GM12878 (cell line): Measurements from ENCODE around the gene FAM234A. TPM values are rescaled to one million over a fixed set of nuclear protein-coding genes. Genes with fewer than 3 reads are reported as not detected.
"Not testable (repeated sequence)": the region's sequence is repeated elsewhere in the genome, so short reads cannot be mapped to it uniquely, and the experiment has no call there.

Source experiments
- ATAC-seq: fragments of 200-7000 bp; cut with Tn5 transposase; 3 replicates; pipeline ENCODE4 v1.9.1; 2020; ENCODE audit warnings: mild to moderate bottlenecking, moderate library complexity
- BruUV-seq: library from RNA; stranded (reverse); fragments of 400-500 nt; replicated peaks from 2 replicates; lab custom pipeline; 2021; lab: Mats Ljungman, UMichigan
- CTCF ChIA-PET: fragments of 300-600 bp; sonication (Branson Sonifier 250); formaldehyde crosslinking; extraction: SDS; loops from one replicate; lab custom pipeline; 2021; ENCODE audit warnings: inconsistent platforms; lab: Yijun Ruan, JAX
- POLR2A ChIA-PET: fragments of 350-600 bp; formaldehyde crosslinking; extraction: SDS; loops from one replicate; lab custom pipeline; 2021; ENCODE audit warnings: inconsistent platforms; lab: Charles Lee
- RAD21 ChIA-PET: fragments of 300-600 bp; sonication (Branson Sonifier 250); formaldehyde crosslinking; loops from one replicate; lab custom pipeline; 2023; ENCODE audit warnings: antibody characterized with exemption; ENCODE audit not compliant: unreplicated experiment; lab: Charles Lee
- SMC1A ChIA-PET: fragments of 300-600 bp; sonication (Branson Sonifier 250); formaldehyde crosslinking; loops from one replicate; lab custom pipeline; 2023; ENCODE audit not compliant: unreplicated experiment, uncharacterized antibody; lab: Charles Lee
- DNase-seq: peaks from one replicate; pipeline ENCODE4 v3.0.0-alpha.2; 2011; ENCODE audit warnings: low read depth, low spot score
- FAIRE-seq: peaks from 3 replicates; lab custom pipeline; 2011; peaks lifted over from hg19 to GRCh38; lab: Jason Lieb, UNC
- H2AFZ ChIP-seq: 2 replicates; pipeline ENCODE4 v1.6.0; 2011; ENCODE audit warnings: low read depth, low read length, control low read depth; ENCODE audit not compliant: control insufficient read depth
- H3K27ac ChIP-seq: 2 replicates; pipeline ENCODE4 v1.5.1; 2011; ENCODE audit warnings: control low read depth; ENCODE audit not compliant: control insufficient read depth, insufficient read depth
- H3K27me3 ChIP-seq, 2 experiments: replicated peaks in 1 of 2; 2 replicates each; pipeline versions ENCODE4 v1.6.0 to v1.6.1; 2011; ENCODE audit warnings: low read length in 1 of 2; ENCODE audit not compliant: control insufficient read depth in 2 of 2, insufficient read depth in 2 of 2
- H3K36me3 ChIP-seq, 2 experiments: 2 replicates each; pipeline ENCODE4 v1.5.1; 2011; ENCODE audit warnings: low read length in 1 of 2; ENCODE audit not compliant: control insufficient read depth in 2 of 2, insufficient read depth in 2 of 2
- H3K4me1 ChIP-seq: 2 replicates; pipeline ENCODE4 v1.6.1; 2011; ENCODE audit warnings: mild to moderate bottlenecking, low read length, moderate library complexity, mixed read lengths; ENCODE audit not compliant: control insufficient read depth, insufficient read depth
- H3K4me2 ChIP-seq: 2 replicates; pipeline ENCODE4 v1.6.0; 2011; ENCODE audit warnings: control low read depth; ENCODE audit not compliant: control insufficient read depth, insufficient read depth
- H3K4me3 ChIP-seq: fragments of 200-600 bp; sonication (generic); 2 replicates; pipeline ENCODE4 v1.5.1; 2016
- H3K79me2 ChIP-seq: 2 replicates; pipeline ENCODE4 v1.6.0; 2011; ENCODE audit warnings: low read length; ENCODE audit not compliant: control insufficient read depth, insufficient read depth
- H3K9ac ChIP-seq: 2 replicates; pipeline ENCODE4 v1.8.0; 2011; ENCODE audit warnings: low read length, control low read depth, mixed read lengths; ENCODE audit not compliant: control insufficient read depth, insufficient read depth
- H3K9me3 ChIP-seq: replicated peaks from 3 replicates; pipeline ENCODE4 v1.5.1; 2011; ENCODE audit warnings: mild to moderate bottlenecking, low read length; ENCODE audit not compliant: control insufficient read depth, insufficient read depth
- H4K20me1 ChIP-seq: 2 replicates; pipeline ENCODE4 v1.6.0; 2011; ENCODE audit not compliant: control insufficient read depth, insufficient read depth
- ETV6 ChIP-seq, 2 experiments: fragments of 450-650 bp in 1 of 2; IDR thresholded peaks in 1 of 2; conservative IDR thresholded peaks in 1 of 2; 2 replicates each; pipeline ENCODE4 v1.6.1; 2014; ENCODE audit warnings: antibody characterized with exemption in 1 of 2, borderline replicate concordance in 1 of 2, low read depth in 1 of 2, mild to moderate bottlenecking in 1 of 2, moderate library complexity in 1 of 2
- FOXK2 ChIP-seq: fragments of 450-650 bp; IDR thresholded peaks from 2 replicates; pipeline ENCODE4 v1.6.1; 2017; ENCODE audit warnings: mild to moderate bottlenecking, moderate library complexity
- HDAC2 ChIP-seq: fragments of 200-600 bp; sonication (generic); IDR thresholded peaks from 2 replicates; pipeline ENCODE4 v1.6.1; 2017
- MYC ChIP-seq: IDR thresholded peaks from 2 replicates; pipeline ENCODE4 v1.6.1; 2011; ENCODE audit warnings: mild to moderate bottlenecking, low read length, moderate library complexity, inconsistent platforms; ENCODE audit not compliant: insufficient read depth, insufficient replicate concordance, insufficient read length, severe bottlenecking
- POLR2A ChIP-seq: IDR thresholded peaks from 2 replicates; pipeline ENCODE4 v1.6.1; 2011; ENCODE audit warnings: low read depth, mild to moderate bottlenecking, low read length
- POLR2AphosphoS2 ChIP-seq: IDR thresholded peaks from 2 replicates; pipeline ENCODE4 v1.6.1; 2011; ENCODE audit warnings: low read depth, mild to moderate bottlenecking, low read length, improper control_type of control experiment, moderate library complexity
- RAD51 ChIP-seq: fragments of 450-650 bp; IDR thresholded peaks from 2 replicates; pipeline ENCODE4 v1.6.1; 2016; ENCODE audit warnings: moderate library complexity, mild to moderate bottlenecking, inconsistent platforms
- SIN3A ChIP-seq: IDR thresholded peaks from 2 replicates; pipeline ENCODE4 v1.6.1; 2012; ENCODE audit warnings: low read depth, low read length, improper control_type of control experiment
- SPI1 ChIP-seq: IDR thresholded peaks from 2 replicates; pipeline ENCODE4 v1.6.1; 2011; ENCODE audit warnings: low read depth, mild to moderate bottlenecking, low read length, moderate library complexity, borderline replicate concordance; ENCODE audit not compliant: insufficient read depth
- WGBS: methylation state at CpG from one replicate; pipeline ENCODE4 v1.1.6; 2016; ENCODE audit warnings: low lambda C conversion rate; ENCODE audit not compliant: insufficient replicate concordance, insufficient coverage; ENCODE audit errors: missing lambda C conversion rate; 5-methylcytosine and 5-hydroxymethylcytosine counted together
- in situ Hi-C: fragments of 300-500 bp; cut with MboI; formaldehyde crosslinking; loops from 9 replicates; pipeline ENCODE4 v1.14.3; 2018; ENCODE audit warnings: mixed read lengths
- intact Hi-C: fragments of 100-400 bp; cut with micrococcal nuclease; formaldehyde crosslinking; loops from one replicate; pipeline ENCODE4 v1.14.2; 2022; ENCODE audit not compliant: unreplicated experiment
- polyA plus RNA-seq, 11 experiments: library from polyadenylated mRNA; depleted of rRNA in 4 of 11; unstranded in 6 of 11; stranded (reverse) in 5 of 11; fragments of >200 nt; fragmentation: Nextera tagmentation in 4 of 11; fragmentation: Illumina TruSeq in 1 of 11; extraction: Ambion mirVana in 4 of 11; extraction: Trizol in 1 of 11; gene quantifications; 1 replicate in 1 of 11; 2 replicates in 10 of 11; pipeline versions ENCODE4 v1.2.1 to v1.2.3, GENCODE V29; 2011 to 2016; ENCODE audit warnings: inconsistent platforms in 2 of 11, missing spikeins in 2 of 11, low read depth in 1 of 11
- total RNA-seq, 4 experiments: library from RNA; depleted of rRNA in 3 of 4; stranded (reverse); fragments of >200 nt in 3 of 4; fragmentation: Illumina TruSeq in 1 of 4; extraction: Trizol in 1 of 4; gene quantifications; 2 replicates each; pipeline versions ENCODE4 v1.2.1 to v1.2.3, GENCODE V29; 2013 to 2021
- TF ChIP-seq, protein P1 (sequence below): IDR thresholded peaks from 2 replicates; pipeline ENCODE4 v1.6.1; 2011; ENCODE audit warnings: mild to moderate bottlenecking, low read depth, low read length, moderate library complexity; ENCODE audit not compliant: insufficient replicate concordance
- TF ChIP-seq, protein P2 (sequence below): fragments of 450-650 bp; formaldehyde crosslinking; IDR thresholded peaks from 2 replicates; pipeline ENCODE4 v1.5.0; 2022; ENCODE audit warnings: mild to moderate bottlenecking, missing genetic modification characterization

FAM234A gene
- total and polyA plus RNA-seq, 10 of the 15 experiments (the other 5 are each of a cell fraction or from before 2014, with no cell fraction given) = 1.6 to 37.6 (median 17.3) TPM

DNA sequence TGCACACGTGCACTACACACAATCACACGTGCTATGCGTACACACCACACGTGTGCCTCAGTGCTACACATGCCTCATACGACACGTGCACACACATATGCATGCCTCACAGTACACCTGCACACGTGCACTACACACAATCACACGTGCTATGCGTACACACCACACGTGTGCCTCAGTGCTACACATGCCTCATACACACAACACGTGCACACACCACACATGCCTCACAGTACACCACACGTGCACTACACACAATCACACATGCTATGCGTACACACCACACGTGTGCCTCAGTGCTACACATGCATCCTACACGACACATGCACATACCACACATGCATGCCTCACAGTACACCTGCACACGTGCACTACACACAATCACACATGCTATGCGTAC is 32.9 kb downstream of the FAM234A start:
- RAD21 ChIA-PET = not testable (repeated sequence)

DNA sequence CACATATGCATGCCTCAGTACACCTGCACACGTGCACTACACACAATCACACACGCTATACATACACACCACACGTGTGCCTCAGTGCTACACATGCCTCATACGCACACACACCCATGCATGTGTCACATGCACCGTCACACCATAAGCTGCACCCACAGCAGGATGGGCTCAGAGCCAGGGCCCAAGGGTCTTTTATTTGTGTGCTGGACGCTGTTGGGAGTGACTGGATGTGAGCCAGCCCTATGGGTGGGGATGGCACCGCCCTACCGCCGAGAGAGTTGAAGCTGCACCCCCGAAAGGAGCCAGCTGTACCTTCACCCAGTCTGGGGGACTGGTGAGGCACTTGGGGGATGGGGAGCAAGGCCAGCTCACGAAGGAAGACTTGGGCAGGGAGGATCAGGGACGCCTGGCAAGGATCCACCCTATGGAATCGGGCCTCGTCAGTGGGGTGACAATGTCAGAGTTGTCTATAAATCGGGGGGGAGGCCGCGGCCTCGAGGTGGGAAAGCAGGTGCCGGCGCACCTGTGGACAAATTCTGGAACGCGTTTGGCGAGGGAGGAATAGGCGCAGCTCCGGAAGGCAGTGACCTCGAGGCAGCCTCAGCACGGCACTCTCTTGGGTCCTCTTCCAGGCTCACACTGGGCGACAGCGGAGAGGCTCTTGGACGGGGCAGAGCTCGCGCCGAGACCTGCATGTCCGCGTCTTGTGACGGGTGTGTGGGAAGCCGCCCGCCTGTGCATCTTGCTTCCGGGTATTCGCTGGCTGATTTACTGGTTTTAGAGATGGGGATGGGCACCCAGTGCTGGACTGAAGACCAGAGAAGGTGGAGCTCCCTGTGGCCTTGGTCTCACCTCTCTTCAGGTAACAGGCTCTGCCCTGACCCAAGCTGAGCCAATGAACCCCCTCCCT is 33.8 kb downstream of the FAM234A start:
- CTCF ChIA-PET = no interaction called here
- Histone ChIP-seq H3K79me2 (no peaks in the 10 kb centered on the region), H3K4me3 (no peak overlapping the region), H4K20me1 (no peaks in the 10 kb centered on the region), H3K4me1 (no peaks in the 10 kb centered on the region), H3K4me2 (no peak overlapping the region), H3K36me3 (no peaks in the 10 kb centered on the region), H3K9me3 (no peaks in the 10 kb centered on the region), H3K27me3 (no peaks in the 10 kb centered on the region), H3K27ac (no peak overlapping the region), H3K9ac (no peak overlapping the region), H2AFZ (no peak overlapping the region)
- WGBS = 81% methylated on average over 39 of the region's 40 CpGs
- no peak for DNase-seq
- ATAC-seq = no peak
- no TSS peak for BruUV-seq
- in situ Hi-C loops = no loop called here
- POLR2A ChIA-PET = no interaction called here
- SMC1A ChIA-PET = no interaction called here
- intact Hi-C loops = no loop called here
- no peak for FAIRE-seq
- RAD21 ChIA-PET = interaction anchor here (0.6 kb wide), 1 partner anchor 131 kb away, joined by 3 read pairs; no protein-coding TSS in a partner anchor
- TF ChIP-seq, protein P1, sequence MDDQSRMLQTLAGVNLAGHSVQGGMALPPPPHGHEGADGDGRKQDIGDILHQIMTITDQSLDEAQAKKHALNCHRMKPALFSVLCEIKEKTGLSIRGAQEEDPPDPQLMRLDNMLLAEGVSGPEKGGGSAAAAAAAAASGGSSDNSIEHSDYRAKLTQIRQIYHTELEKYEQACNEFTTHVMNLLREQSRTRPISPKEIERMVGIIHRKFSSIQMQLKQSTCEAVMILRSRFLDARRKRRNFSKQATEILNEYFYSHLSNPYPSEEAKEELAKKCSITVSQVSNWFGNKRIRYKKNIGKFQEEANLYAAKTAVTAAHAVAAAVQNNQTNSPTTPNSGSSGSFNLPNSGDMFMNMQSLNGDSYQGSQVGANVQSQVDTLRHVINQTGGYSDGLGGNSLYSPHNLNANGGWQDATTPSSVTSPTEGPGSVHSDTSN = no peak
- TF ChIP-seq SPI1 (no peak), SIN3A (no peak), HDAC2 (no peak), POLR2AphosphoS2 (no peak), FOXK2 (no peak), RAD51 (no peak), ETV6 (conservative IDR thresholded peaks at IDR 0.05 in 1 of 2, IDR thresholded peaks at IDR 0.05 in 1 of 2; ENCODE audit: borderline replicate concordance in 1 of 2, low read depth in 1 of 2) (no peak), MYC (no peak)
- TF ChIP-seq, protein P2, sequence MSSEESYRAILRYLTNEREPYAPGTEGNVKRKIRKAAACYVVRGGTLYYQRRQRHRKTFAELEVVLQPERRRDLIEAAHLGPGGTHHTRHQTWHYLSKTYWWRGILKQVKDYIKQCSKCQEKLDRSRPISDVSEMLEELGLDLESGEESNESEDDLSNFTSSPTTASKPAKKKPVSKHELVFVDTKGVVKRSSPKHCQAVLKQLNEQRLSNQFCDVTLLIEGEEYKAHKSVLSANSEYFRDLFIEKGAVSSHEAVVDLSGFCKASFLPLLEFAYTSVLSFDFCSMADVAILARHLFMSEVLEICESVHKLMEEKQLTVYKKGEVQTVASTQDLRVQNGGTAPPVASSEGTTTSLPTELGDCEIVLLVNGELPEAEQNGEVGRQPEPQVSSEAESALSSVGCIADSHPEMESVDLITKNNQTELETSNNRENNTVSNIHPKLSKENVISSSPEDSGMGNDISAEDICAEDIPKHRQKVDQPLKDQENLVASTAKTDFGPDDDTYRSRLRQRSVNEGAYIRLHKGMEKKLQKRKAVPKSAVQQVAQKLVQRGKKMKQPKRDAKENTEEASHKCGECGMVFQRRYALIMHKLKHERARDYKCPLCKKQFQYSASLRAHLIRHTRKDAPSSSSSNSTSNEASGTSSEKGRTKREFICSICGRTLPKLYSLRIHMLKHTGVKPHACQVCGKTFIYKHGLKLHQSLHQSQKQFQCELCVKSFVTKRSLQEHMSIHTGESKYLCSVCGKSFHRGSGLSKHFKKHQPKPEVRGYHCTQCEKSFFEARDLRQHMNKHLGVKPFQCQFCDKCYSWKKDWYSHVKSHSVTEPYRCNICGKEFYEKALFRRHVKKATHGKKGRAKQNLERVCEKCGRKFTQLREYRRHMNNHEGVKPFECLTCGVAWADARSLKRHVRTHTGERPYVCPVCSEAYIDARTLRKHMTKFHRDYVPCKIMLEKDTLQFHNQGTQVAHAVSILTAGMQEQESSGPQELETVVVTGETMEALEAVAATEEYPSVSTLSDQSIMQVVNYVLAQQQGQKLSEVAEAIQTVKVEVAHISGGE = no peak

More for the DNA sequence above, 32.9 kb downstream of the FAM234A start:
- H3K79me2 ChIP-seq, FAIRE-seq, H3K36me3 ChIP-seq, DNase-seq, POLR2A ChIA-PET, H2AFZ ChIP-seq, CTCF ChIA-PET, H3K9me3 ChIP-seq, ATAC-seq, H3K27ac ChIP-seq, H3K27me3 ChIP-seq, H3K4me3 ChIP-seq, H3K4me1 ChIP-seq, H3K9ac ChIP-seq, H4K20me1 ChIP-seq, SMC1A ChIA-PET, BruUV-seq, H3K4me2 ChIP-seq, intact Hi-C loops, in situ Hi-C loops: not testable (repeated sequence)
- peak; percentile 55 for TF ChIP-seq POLR2A
- 80% methylated on average over 17 of the region's 17 CpGs for WGBS
